Thyroid gland (tissue), 4 donors: ENCODE results near the gene ASB15.

Source experiments
- POLR2A ChIP-seq, 2 donors: fragments of 450-650 bp; IDR thresholded peaks; one replicate each; pipeline ENCODE4 v1.6.1; 2017; ENCODE audit warnings: antibody characterized with exemption in 2 of 2, mild to moderate bottlenecking in 2 of 2, moderate library complexity in 1 of 2
- TF ChIP-seq, protein P1 (sequence below), 6 experiments: fragments of 200-600 bp in 3 of 6; fragments of 450-650 bp in 3 of 6; sonication (generic) in 3 of 6; IDR thresholded peaks; one replicate each; pipeline ENCODE4 v1.5.1; 2016 to 2019; ENCODE audit warnings: antibody characterized with exemption in 6 of 6, mild to moderate bottlenecking in 2 of 6, inconsistent platforms in 1 of 6, moderate library complexity in 1 of 6

- TF ChIP-seq, protein P1, sequence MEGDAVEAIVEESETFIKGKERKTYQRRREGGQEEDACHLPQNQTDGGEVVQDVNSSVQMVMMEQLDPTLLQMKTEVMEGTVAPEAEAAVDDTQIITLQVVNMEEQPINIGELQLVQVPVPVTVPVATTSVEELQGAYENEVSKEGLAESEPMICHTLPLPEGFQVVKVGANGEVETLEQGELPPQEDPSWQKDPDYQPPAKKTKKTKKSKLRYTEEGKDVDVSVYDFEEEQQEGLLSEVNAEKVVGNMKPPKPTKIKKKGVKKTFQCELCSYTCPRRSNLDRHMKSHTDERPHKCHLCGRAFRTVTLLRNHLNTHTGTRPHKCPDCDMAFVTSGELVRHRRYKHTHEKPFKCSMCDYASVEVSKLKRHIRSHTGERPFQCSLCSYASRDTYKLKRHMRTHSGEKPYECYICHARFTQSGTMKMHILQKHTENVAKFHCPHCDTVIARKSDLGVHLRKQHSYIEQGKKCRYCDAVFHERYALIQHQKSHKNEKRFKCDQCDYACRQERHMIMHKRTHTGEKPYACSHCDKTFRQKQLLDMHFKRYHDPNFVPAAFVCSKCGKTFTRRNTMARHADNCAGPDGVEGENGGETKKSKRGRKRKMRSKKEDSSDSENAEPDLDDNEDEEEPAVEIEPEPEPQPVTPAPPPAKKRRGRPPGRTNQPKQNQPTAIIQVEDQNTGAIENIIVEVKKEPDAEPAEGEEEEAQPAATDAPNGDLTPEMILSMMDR (IDR thresholded peaks at IDR 0.05) = no peak
- no peak for TF ChIP-seq POLR2A (IDR thresholded peaks at IDR 0.05)
Observed at GRCh38 chr7:123687161-123687560, 85.5 kb downstream of the ASB15 start.
